Neuronal stem cell (in vitro differentiated cells): Measurements from ENCODE around the gene SMARCE1.
A peak's percentile ranks its signal among the peaks of the same experiment; 100 is the strongest.
"Not testable (repeated sequence)": the region's sequence is repeated elsewhere in the genome, so short reads cannot be mapped to it uniquely, and the experiment has no call there.

Experiments
- DNase-seq: peaks from one replicate; pipeline ENCODE4 v3.0.0-alpha.2; 2013; ENCODE audit warnings: low spot score
- H2AFZ ChIP-seq: one replicate; pipeline ENCODE4 v1.6.1; 2013; ENCODE audit warnings: mild to moderate bottlenecking, low read length, inconsistent platforms
- H2AK5ac ChIP-seq: 2 replicates; pipeline ENCODE4 v1.6.1; 2013; ENCODE audit warnings: low read depth, mild to moderate bottlenecking, inconsistent platforms, low read length, moderate library complexity, mixed read lengths
- H2BK120ac ChIP-seq: 2 replicates; pipeline ENCODE4 v1.6.1; 2013; ENCODE audit warnings: low read depth, mild to moderate bottlenecking, inconsistent platforms, low read length, moderate library complexity, mixed read lengths
- H2BK12ac ChIP-seq: one replicate; pipeline ENCODE4 v1.6.1; 2013; ENCODE audit warnings: low read length, inconsistent platforms
- H2BK15ac ChIP-seq: 2 replicates; pipeline ENCODE4 v1.6.1; 2013; ENCODE audit warnings: mild to moderate bottlenecking, low read length, inconsistent platforms, mixed read lengths
- H2BK5ac ChIP-seq: one replicate; pipeline ENCODE4 v1.6.1; 2013; ENCODE audit warnings: inconsistent platforms, mild to moderate bottlenecking, low read length, moderate library complexity
- H3K14ac ChIP-seq: one replicate; pipeline ENCODE4 v1.6.1; 2013; ENCODE audit warnings: low read length, inconsistent platforms
- H3K18ac ChIP-seq: 2 replicates; pipeline ENCODE4 v1.6.1; 2013; ENCODE audit warnings: low read length, inconsistent platforms
- H3K23ac ChIP-seq: 2 replicates; pipeline ENCODE4 v1.6.1; 2013; ENCODE audit warnings: low read depth, mild to moderate bottlenecking, mixed read lengths, low read length, inconsistent platforms; ENCODE audit not compliant: poor library complexity
- H3K27ac ChIP-seq: replicated peaks from 3 replicates; pipeline ENCODE4 v1.5.1; 2013; ENCODE audit warnings: low read length, inconsistent platforms
- H3K27me3 ChIP-seq, 3 experiments: 2 replicates each; pipeline ENCODE4 v1.6.1; 2013; ENCODE audit warnings: low read length in 3 of 3, mild to moderate bottlenecking in 2 of 3, inconsistent platforms in 1 of 3, low read depth in 1 of 3, mixed read lengths in 1 of 3, moderate library complexity in 1 of 3; ENCODE audit not compliant: control insufficient read depth in 3 of 3, insufficient read depth in 3 of 3
- H3K36me3 ChIP-seq, 2 donors: replicated peaks in 1 of 2; 2 replicates each; pipeline ENCODE4 v1.6.1; 2013; ENCODE audit warnings: low read length in 2 of 2; ENCODE audit not compliant: control insufficient read depth in 2 of 2, insufficient read depth in 2 of 2
- H3K4ac ChIP-seq: 2 replicates; pipeline ENCODE4 v1.6.1; 2013; ENCODE audit warnings: inconsistent platforms, mild to moderate bottlenecking, low read length, moderate library complexity
- H3K4me1 ChIP-seq, 2 donors: 1 replicate in 1 of 2; 2 replicates in 1 of 2; pipeline ENCODE4 v1.6.1; 2013; ENCODE audit warnings: low read length in 2 of 2, low read depth in 1 of 2; ENCODE audit not compliant: control insufficient read depth in 2 of 2, insufficient read depth in 1 of 2
- H3K4me2 ChIP-seq: one replicate; pipeline ENCODE4 v1.6.1; 2013; ENCODE audit warnings: mild to moderate bottlenecking, low read length, inconsistent platforms; ENCODE audit not compliant: insufficient read depth, poor library complexity, severe bottlenecking
- H3K4me3 ChIP-seq, 2 donors: 2 replicates each; pipeline ENCODE4 v1.5.1; 2013; ENCODE audit warnings: low read length in 2 of 2, mild to moderate bottlenecking in 2 of 2, inconsistent platforms in 1 of 2, moderate library complexity in 1 of 2
- H3K79me1 ChIP-seq: one replicate; pipeline ENCODE4 v1.6.1; 2013; ENCODE audit warnings: low read depth, mild to moderate bottlenecking, inconsistent platforms, low read length, moderate library complexity
- H3K9ac ChIP-seq: one replicate; pipeline ENCODE4 v1.6.1; 2013; ENCODE audit warnings: mild to moderate bottlenecking, low read depth, low read length, inconsistent platforms; ENCODE audit not compliant: poor library complexity
- H3K9me3 ChIP-seq, 2 donors: replicated peaks in 1 of 2; 2 replicates each; pipeline versions ENCODE3 to v1.6.1; 2013; ENCODE audit warnings: low read length in 2 of 2, mild to moderate bottlenecking in 2 of 2, inconsistent platforms in 1 of 2, low read depth in 1 of 2, mixed read lengths in 1 of 2, moderate library complexity in 1 of 2; ENCODE audit not compliant: control insufficient read depth in 2 of 2, insufficient read depth in 1 of 2
- H4K8ac ChIP-seq: one replicate; pipeline ENCODE4 v1.6.1; 2013; ENCODE audit warnings: low read depth, mild to moderate bottlenecking, inconsistent platforms, low read length, moderate library complexity
- H4K91ac ChIP-seq: one replicate; pipeline ENCODE4 v1.6.1; 2013; ENCODE audit warnings: low read length, low read depth, mild to moderate bottlenecking, inconsistent platforms; ENCODE audit not compliant: poor library complexity
- WGBS, 2 donors: extraction: QIAGEN DNeasy Blood & Tissue Kit; methylation state at CpG; one replicate each; pipeline ENCODE4 v1.1.7; 2013; ENCODE audit warnings: missing lambda C conversion rate in 2 of 2, mixed read lengths in 1 of 2; ENCODE audit not compliant: insufficient read length in 2 of 2, insufficient replicate concordance in 1 of 2; ENCODE audit errors: extremely low coverage in 2 of 2; 5-methylcytosine and 5-hydroxymethylcytosine counted together

SMARCE1 gene

DNA sequence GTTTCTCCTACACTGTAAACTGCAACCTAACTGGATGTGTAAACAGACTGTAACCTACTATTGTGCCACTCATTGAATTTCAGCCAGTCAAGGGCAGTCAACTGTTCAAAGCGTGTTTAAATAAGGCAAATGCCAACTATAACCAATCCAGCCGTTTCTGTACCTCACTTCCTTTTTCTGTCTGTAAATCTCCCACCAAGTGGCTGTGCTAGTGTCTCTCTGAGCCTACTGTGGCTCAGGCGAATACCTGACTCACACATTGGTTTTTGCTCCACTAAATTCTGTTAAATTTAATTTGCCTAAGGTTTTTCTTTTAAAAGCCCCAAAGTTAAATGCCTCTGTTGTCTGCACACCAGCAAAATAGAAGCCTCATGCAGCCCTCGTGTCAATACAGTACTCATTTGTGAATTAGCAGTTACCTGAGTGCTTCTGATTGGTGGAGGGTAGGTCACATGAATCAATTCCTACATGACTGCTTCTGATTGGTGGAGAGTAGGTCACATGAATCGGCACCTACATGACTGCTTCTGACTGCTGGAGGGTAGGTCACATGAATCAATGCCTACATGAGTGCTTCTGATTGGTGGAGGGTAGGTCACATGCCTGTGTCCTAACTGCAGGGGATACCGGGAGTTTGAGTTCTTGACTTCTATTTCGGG lies 51.2 kb downstream of the SMARCE1 start:
- Histone ChIP-seq H2AFZ (peak overlapping the region; percentile 62), H3K4me2 (no peak overlapping the region), H3K23ac (no peak overlapping the region), H3K14ac (no peak overlapping the region), H2BK120ac (no peak overlapping the region), H3K36me3 (no peaks in the 10 kb centered on the region), H3K79me1 (no peaks in the 10 kb centered on the region), H2AK5ac (no peak overlapping the region), H2BK12ac (no peak overlapping the region), H3K27ac (no peak overlapping the region), H3K4ac (no peak overlapping the region), H4K91ac (no peak overlapping the region), H2BK15ac (no peak overlapping the region), H3K9me3 (peaks cover 0 to 2% of the 10 kb centered on the region in 2 donors), H3K4me3 (no peak overlapping the region), H3K4me1 (no peaks in the 10 kb centered on the region), H4K8ac (no peak overlapping the region), H3K18ac (no peak overlapping the region), H3K9ac (no peak overlapping the region), H3K27me3 (peaks cover 0 to 17% (median 0%) of the 10 kb centered on the region in 3 experiments), H2BK5ac (no peak overlapping the region)
- no peak for DNase-seq
- no CpG with 5 or more reads among the region's 7 CpGs for WGBS, 2 donors

DNA sequence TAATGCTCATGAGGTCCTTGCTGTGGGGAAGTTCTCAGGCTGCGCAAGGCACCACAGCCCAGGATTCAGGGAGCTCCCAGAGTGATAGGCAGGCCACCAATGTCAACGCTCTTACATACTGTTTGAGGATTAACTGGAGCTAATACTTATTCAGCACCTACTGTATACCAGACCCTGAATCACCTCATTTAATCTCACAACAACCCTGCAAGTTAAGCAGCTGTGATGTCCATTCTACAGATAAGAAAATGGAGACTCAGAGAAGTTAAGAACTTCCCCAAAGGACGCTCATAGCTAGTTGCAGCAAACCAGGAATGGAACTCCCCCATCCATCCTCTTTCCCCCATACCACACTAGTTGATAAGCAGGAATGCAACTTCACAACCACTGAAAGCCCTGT lies 56.9 kb downstream of the SMARCE1 start:
- Histone ChIP-seq H3K79me1 (no peaks in the 10 kb centered on the region), H3K36me3 (no peaks in the 10 kb centered on the region), H2AK5ac (no peak overlapping the region), H3K4me3 (no peak overlapping the region), H3K18ac (no peak overlapping the region), H3K23ac (no peak overlapping the region), H3K14ac (no peak overlapping the region), H4K8ac (no peak overlapping the region), H2BK5ac (no peak overlapping the region), H3K4me2 (no peak overlapping the region), H2BK12ac (no peak overlapping the region), H2BK120ac (no peak overlapping the region), H3K4me1 (no peaks in the 10 kb centered on the region), H3K9ac (no peak overlapping the region), H4K91ac (no peak overlapping the region), H2AFZ (no peak overlapping the region), H3K27ac (no peak overlapping the region), H3K4ac (no peak overlapping the region), H3K27me3 (peaks cover 0 to 10% (median 0%) of the 10 kb centered on the region in 3 experiments), H3K9me3 (no peaks in the 10 kb centered on the region), H2BK15ac (no peak overlapping the region)
- DNase-seq: no peak
- no CpG with 5 or more reads among the region's 3 CpGs for WGBS, 2 donors

DNA sequence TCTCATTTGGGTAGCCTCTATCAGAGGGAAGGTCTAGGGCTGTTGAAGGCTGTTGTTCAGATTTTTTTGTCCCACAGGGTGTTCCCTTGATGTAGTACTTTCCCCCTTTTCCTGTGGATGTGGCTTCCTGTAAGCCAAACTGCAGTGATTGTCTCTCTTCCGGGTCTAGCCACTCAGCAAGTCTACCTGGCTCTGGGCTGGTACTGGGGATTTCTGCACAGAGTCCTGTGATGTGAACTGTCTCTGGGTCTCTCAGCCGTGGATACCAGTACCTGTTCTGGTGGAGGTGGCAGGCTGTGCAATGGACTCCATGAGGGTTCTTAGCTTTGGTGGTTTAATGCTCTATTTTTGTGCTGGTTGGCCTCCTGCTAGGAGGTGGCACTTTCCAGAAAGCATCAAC lies 59.1 kb downstream of the SMARCE1 start:
- Histone ChIP-seq H3K4me2 (no peak overlapping the region), H3K4ac (no peak overlapping the region), H3K79me1 (no peaks in the 10 kb centered on the region), H3K23ac (no peak overlapping the region), H2BK5ac (no peak overlapping the region), H3K4me3 (no peak overlapping the region), H2BK15ac (no peak overlapping the region), H2AK5ac (no peak overlapping the region), H3K9me3 (no peaks in the 10 kb centered on the region), H4K8ac (no peak overlapping the region), H3K14ac (no peak overlapping the region), H3K27ac (no peak overlapping the region), H4K91ac (no peak overlapping the region), H3K36me3 (no peaks in the 10 kb centered on the region), H3K27me3 (peaks cover 0 to 4% (median 0%) of the 10 kb centered on the region in 3 experiments), H3K18ac (no peak overlapping the region), H2BK12ac (no peak overlapping the region), H2BK120ac (no peak overlapping the region), H3K9ac (no peak overlapping the region), H2AFZ (no peak overlapping the region), H3K4me1 (no peaks in the 10 kb centered on the region)
- DNase-seq: no peak
- no CpG with 5 or more reads among the region's 2 CpGs for WGBS, 2 donors

DNA sequence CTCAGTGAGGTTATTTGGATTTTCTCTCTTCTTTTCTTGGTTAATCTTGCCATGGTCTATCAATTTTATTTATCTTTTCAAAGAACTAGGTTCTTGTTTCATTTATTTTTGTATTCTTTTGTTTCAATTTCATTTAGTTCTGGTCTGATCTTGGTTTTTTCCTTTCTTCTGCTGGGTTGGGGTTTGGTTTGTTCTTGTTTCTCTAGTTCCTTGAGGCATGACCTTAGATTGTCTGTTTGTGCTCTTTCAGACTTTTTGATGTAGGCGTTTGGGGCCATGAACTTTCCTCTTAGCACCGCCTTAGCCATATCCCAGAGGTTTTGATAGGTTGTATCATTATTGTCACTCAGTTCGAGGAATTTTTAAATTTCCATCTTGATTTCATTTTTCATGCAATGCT lies 61.4 kb downstream of the SMARCE1 start:
- H3K27me3 ChIP-seq, H2AK5ac ChIP-seq, H2BK12ac ChIP-seq, H3K9ac ChIP-seq, DNase-seq, H3K4me2 ChIP-seq, H2BK5ac ChIP-seq, H2BK15ac ChIP-seq, H3K14ac ChIP-seq, H3K9me3 ChIP-seq, H3K4ac ChIP-seq, H3K4me3 ChIP-seq, H3K36me3 ChIP-seq, H3K18ac ChIP-seq, H3K27ac ChIP-seq, H4K91ac ChIP-seq, H2AFZ ChIP-seq, H2BK120ac ChIP-seq, H3K23ac ChIP-seq, H4K8ac ChIP-seq, H3K79me1 ChIP-seq: not testable (repeated sequence)
- no CpG with 5 or more reads among the region's 3 CpGs for WGBS, 2 donors
- H3K4me1 ChIP-seq: peaks cover 2 to 11% of the 10 kb centered on the region in 2 donors
